Stimulated activated CD8-positive, alpha-beta memory T cell treated with anti-CD3 and anti-CD28 coated beads, Interleukin-2, amount 100 ng/mL, for 1 hour (primary cell): ENCODE measurements around the gene CHRNB1.
A peak's percentile ranks its signal among the peaks of the same experiment; 100 is the strongest.

Experiments used
- DNase-seq, 2 donors: peaks; one replicate each; pipeline ENCODE4 v3.0.0-alpha.2; 2020; ENCODE audit warnings: low read depth in 2 of 2

CHRNB1 gene

GRCh38 chr17:7437950-7438614 is 6.8 kb upstream of the CHRNB1 start:
- DNase-seq: peak in 1 of 2 donors; percentile 24

GRCh38 chr17:7438656-7439460 is 6.0 kb upstream of the CHRNB1 start:
- DNase-seq: no peak

DNA sequence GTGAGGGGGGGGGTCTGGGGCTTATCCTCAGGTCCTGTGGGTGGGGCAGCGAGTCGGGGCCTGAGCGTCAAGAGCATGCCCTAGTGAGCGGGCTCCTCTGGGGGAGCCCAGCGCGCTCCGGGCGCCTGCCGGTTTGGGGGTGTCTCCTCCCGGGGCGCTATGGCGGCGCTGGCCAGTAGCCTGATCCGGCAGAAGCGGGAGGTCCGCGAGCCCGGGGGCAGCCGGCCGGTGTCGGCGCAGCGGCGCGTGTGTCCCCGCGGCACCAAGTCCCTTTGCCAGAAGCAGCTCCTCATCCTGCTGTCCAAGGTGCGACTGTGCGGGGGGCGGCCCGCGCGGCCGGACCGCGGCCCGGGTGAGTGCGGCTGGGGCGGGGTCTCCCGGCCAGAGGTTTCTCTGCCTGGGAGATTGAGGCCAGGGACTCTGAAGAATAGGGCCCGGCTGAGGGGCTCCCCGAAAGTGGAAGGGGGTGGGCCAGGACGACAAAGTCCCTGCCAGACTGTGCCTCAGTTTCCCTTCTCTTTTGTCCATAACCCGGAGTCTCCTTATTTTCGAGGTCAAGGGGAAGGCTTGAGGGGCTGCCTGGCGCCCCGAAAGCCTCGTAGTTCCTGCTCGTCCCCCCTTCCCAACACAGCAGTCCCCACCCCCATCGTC is 5.3 kb upstream of the CHRNB1 start, which contains the start of gene FGF11:
TSS of gene FGF11 (plus strand) at position 51 of the 651 bp plus-strand sequence. CDS start at position 160, 109 bp downstream.
- no peak for DNase-seq

DNA sequence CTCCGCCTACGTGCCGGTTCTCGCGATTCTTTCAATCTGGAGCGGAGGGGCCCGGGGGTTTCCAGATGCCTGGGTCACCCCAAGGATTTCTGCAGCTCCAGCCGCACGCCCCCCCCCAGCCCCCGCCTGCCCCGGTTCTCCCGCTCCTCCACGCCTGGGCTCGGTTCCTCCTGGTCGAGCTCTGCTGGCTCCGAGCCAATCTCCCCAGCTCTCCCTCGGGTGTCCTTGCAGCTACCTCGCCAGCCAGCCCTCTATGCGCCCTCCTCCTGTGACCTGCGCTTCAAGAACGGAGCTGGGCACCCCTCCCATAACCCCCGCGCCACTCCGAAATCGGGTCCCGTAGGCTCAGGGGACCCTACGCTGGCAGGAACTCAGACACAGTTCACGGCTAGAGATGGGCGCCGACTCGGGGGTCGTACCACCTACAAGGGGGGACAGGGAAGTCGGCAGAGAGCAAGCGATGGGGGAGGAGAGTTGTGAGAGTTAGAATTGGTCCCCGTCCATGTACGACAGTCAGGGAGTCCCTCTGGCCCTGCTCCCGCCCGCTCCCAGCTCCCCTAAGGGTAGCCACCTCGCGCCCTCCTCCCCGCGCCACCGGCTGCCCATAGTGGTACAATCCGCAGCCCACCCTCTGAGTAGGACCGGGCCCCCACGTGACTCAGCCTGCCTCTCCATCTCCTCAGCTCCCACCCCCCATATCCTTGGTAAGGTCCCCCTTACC is 4.6 kb upstream of the CHRNB1 start:
- DNase-seq: no peak

- no peak for DNase-seq
These were observed 4.0 kb upstream of the CHRNB1 start for GRCh38 chr17:7440834-7441195.

DNA sequence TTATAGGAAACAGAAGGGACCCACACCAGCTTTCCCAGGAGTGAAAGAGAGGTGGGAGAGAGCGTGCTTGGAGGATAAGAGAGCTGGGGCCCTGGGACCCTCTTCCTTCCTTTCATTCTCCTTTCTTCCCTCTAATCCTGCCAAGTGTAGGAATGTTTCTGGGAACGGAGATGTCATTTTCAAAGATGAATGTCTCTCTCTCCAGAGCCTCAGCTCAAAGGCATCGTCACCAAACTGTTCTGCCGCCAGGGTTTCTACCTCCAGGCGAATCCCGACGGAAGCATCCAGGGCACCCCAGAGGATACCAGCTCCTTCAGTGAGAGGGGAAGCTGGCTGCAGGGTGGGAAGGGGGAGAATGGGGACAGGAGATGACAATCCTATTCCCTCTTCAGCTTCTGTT is 3.6 kb upstream of the CHRNB1 start:
- no peak for DNase-seq

DNA sequence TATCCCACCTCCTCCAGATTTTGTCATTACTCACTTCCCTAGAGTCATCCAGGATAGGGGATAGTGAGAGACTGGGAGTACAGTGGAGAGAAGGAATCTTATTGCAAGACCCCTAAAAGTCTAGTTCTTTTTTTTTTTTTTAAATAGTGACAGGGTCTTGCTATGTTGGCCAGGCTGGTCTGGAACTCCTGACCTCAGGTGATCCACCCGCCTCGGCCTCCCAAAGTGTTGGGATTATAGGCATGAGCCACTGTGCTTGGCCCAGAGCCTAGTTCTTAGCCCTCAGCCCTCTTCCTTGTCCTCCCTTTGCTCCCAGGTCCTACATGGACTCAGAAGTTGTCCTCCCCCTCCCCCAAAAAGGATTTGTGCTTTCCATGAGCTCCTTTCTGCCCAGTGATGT is 2.7 kb upstream of the CHRNB1 start:
- no peak for DNase-seq

DNA sequence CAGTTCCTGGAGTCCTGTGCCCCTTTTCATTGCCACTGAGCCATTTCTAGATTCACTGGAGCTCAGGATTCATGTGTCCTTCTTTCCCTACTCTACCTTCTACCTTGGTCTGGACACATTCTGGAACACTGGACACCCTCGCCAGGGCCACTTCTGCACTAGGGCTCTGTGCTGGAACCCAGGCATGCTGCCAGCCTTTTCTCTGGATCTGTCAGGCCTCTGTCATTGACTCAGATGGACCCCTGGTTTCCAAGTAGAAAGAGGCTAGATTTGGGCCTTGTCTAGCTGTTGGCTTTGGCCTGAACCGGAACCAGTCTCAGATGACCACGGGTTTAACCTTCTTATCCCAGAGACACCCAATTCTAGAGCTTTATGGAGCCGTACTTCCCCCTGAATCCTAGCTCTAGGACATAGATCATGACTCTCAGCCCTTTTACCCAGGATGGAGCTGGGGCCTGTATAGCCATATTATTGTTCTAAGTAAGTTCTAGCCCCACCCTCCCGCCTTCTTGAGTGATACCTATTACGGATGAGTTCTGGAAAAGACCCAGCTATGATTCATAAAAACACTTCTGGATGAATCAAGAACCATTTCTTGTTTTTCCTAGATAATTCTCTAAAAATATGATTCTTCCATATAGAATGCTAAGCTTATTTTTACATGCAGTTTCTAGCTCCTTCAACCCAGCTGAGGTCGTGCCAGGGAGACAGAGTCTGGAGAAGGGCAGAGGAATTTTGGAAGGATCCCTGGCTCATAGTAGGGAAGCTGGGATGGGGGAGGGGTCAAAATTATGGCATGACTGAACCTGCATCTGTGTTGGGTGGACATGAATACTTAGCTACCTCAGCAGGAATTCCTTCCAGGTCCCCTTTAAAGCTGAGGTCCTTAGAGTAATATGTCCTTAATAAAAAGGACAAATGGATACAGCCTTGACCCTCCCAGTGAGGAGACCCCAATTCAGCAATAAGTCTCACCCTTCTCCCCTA is 1.1 kb upstream of the CHRNB1 start:
- no peak for DNase-seq

GRCh38 chr17:7445619-7445968 is 733 bp downstream of the CHRNB1 start:
- DNase-seq: no peak

- DNase-seq: no peak
These were observed 3.6 kb downstream of the CHRNB1 start for GRCh38 chr17:7448461-7448860.

- no peak for DNase-seq
These were observed 15.2 kb downstream of the CHRNB1 start for GRCh38 chr17:7459961-7460545.

DNA sequence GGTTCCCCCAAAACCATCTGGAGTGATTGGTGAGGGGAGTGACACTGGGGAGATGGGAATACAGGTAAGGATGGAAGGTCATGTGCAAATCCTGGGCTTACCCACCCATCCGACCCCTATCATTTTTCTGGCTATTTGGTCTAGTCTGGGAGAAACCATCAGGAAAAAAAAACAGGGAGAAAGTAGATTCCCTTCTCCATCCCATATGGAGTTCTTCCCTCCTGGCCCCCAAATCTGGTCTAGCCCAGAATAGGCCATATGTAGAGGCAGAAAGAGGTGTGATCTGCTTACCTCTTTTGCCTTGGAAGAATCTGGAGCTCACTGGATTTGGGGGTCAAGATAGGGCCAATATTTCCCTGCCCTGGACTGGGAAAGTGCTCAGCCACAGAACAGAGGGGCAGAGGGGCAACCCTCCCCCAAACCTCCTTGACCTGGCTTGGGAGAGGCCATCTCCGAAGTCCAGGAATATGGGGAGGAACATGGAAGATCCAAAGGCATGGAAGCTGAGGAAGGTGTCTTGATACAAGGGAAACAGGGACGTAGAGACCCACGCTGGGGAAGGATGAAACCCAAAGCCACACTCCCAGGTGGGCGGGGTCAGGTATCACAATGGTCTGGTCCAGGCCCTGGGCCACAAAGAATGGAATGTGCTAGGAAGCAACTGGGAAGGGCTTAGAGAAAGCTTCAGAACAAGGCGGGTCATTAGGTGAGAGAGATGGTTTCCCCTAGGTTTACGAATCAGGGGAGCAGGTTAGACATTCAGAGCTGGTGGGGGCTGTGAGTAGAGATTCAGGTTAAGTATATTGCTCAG is 16.2 kb downstream of the CHRNB1 start:
- DNase-seq: no peak

DNA sequence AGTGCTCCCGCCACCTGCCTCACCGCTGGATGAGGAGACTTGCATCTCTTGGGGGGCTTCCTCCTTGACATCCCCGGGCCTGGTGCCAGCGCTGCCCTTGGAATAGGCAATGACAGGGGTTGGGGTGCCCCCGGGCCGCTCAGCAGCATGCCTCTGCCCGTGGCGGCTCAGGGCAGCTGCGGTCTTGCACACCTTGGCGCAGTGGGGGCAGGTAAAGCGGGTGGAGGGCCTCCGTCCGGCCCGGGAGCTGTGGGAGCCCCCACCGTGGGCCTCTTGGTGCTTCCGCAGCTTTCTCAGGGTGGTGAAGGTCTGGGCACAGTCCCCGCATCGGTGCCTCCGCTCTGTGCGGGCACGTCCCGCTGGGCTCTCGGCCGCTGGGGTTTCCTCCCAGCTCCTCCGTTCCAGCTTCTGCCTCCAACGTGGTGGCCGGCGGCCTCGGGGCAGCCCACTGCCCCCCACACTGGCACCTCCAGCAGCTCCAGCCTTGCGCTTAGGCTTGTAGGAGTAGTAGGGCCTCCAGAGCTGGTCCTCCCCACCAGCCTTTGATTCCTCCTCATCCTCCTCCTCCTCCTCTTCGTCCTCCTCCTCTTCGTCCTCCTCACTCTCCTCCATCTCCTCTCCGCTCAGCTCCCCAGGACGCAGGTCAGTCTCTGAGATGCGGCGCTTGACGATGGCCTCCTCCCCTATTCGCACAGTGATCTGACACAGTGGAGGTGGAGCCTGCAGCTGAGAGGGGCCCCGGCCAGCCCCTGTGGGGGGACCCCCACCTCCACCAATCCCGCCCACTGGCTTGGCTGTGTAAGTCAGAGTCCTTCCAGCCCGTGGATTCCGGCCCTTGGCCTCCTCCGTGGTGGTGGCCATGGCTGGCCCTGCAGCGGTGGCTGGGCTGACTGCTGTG is 17.9 kb downstream of the CHRNB1 start:
- DNase-seq: no peak

DNA sequence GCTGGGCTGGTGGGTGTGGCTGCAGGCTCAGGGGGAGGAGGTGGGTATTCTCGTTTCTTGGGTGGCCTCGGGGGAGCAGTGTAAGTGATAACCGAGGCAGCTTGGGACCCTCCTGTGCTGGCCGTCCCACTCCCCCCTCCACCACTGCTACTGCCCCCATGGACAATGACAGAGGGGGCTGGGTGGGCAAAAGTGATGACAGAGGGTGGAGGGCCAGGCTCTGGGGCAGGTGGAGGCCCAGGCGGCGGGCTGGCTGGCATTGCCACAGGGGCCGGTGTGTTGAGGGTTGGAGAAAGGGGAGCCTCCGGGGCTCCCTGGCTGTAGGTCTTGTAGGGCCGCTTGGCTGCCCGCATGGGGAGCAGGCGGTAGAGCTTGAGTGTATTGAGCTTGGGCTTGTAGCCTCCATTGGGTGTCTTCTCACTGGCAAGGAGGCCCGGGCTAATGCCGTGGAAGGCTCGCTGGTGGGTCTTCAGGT is 18.5 kb downstream of the CHRNB1 start:
- no peak for DNase-seq

- DNase-seq: no peak
These were observed 19.2 kb downstream of the CHRNB1 start for GRCh38 chr17:7464081-7464480.

- DNase-seq: no peak
These were observed 20.9 kb downstream of the CHRNB1 start for GRCh38 chr17:7465597-7466275.

- no peak for DNase-seq
These were observed 21.4 kb downstream of the CHRNB1 start for GRCh38 chr17:7466318-7466638.
